OCI-LY1 (cell line): Measurements from ENCODE around the gene ZNF770.
A peak's percentile ranks its signal among the peaks of the same experiment; 100 is the strongest.
"Not testable (repeated sequence)": the region's sequence is repeated elsewhere in the genome, so short reads cannot be mapped to it uniquely, and the experiment has no call there.

Experiments used
- H2AFZ ChIP-seq: fragments of 200-600 bp; sonication (generic), shearing (Covaris generic); 2 replicates; pipeline ENCODE4 v1.6.0; 2014; ENCODE audit warnings: antibody characterized with exemption, mild to moderate bottlenecking, low read length
- H3F3A ChIP-seq: fragments of 200-600 bp; sonication (generic), shearing (Covaris generic); 2 replicates; pipeline ENCODE4 v1.6.0; 2014; ENCODE audit warnings: mild to moderate bottlenecking, antibody characterized with exemption, low read length, moderate library complexity; ENCODE audit not compliant: insufficient read depth
- H3K27ac ChIP-seq: fragments of 200-600 bp; sonication (generic); 2 replicates; pipeline ENCODE4 v1.5.1; 2014; ENCODE audit warnings: low read length, mixed run types, mild to moderate bottlenecking, low read depth; ENCODE audit not compliant: poor library complexity, severe bottlenecking
- H3K27me3 ChIP-seq: fragments of 200-600 bp; sonication (generic); 2 replicates; pipeline ENCODE4 v1.6.0; 2014; ENCODE audit warnings: antibody characterized with exemption, mild to moderate bottlenecking, low read length, moderate library complexity; ENCODE audit not compliant: insufficient read depth
- H3K36me3 ChIP-seq: fragments of 200-600 bp; sonication (generic); 2 replicates; pipeline ENCODE4 v1.6.1; 2014; ENCODE audit warnings: mild to moderate bottlenecking, antibody characterized with exemption, low read length, moderate library complexity, mixed read lengths; ENCODE audit not compliant: insufficient read depth
- H3K4me1 ChIP-seq: fragments of 200-600 bp; sonication (generic); 2 replicates; pipeline ENCODE4 v1.5.1; 2014; ENCODE audit warnings: mild to moderate bottlenecking, low read length, moderate library complexity; ENCODE audit not compliant: insufficient read depth, severe bottlenecking
- H3K4me2 ChIP-seq: fragments of 200-600 bp; sonication (generic), shearing (Covaris generic); 2 replicates; pipeline ENCODE4 v1.6.1; 2014; ENCODE audit warnings: low read length
- H3K4me3 ChIP-seq: fragments of 200-600 bp; sonication (generic); 2 replicates; pipeline ENCODE4 v1.5.1; 2014; ENCODE audit warnings: low read length, low read depth, mild to moderate bottlenecking, mixed read lengths; ENCODE audit not compliant: poor library complexity, severe bottlenecking
- H3K79me2 ChIP-seq: fragments of 200-600 bp; shearing (Covaris generic); 2 replicates; pipeline ENCODE4 v1.6.1; 2016; ENCODE audit warnings: mixed run types, low read length, mixed read lengths; ENCODE audit not compliant: insufficient read depth
- H3K9ac ChIP-seq: fragments of 200-600 bp; sonication (generic), shearing (Covaris generic); 2 replicates; pipeline ENCODE4 v1.6.1; 2014; ENCODE audit warnings: mild to moderate bottlenecking, low read length, mixed read lengths
- H3K9me2 ChIP-seq: fragments of 200-600 bp; sonication (generic), shearing (Covaris generic); 2 replicates; pipeline ENCODE4 v1.6.1; 2014; ENCODE audit warnings: low read depth, mild to moderate bottlenecking, low read length, mixed read lengths
- H3K9me3 ChIP-seq: fragments of 200-600 bp; shearing (Covaris generic); 2 replicates; pipeline ENCODE4 v1.6.1; 2014; ENCODE audit warnings: low read length, mixed read lengths
- H4K20me1 ChIP-seq: fragments of 200-600 bp; sonication (generic), shearing (Covaris generic); 2 replicates; pipeline ENCODE4 v1.6.0; 2016; ENCODE audit warnings: mild to moderate bottlenecking, low read length; ENCODE audit not compliant: insufficient read depth
- EZH2 ChIP-seq: fragments of 200-600 bp; sonication (generic), shearing (Covaris generic); IDR thresholded peaks from 2 replicates; pipeline ENCODE4 v1.8.0; 2017; ENCODE audit warnings: borderline replicate concordance, mixed run types, mild to moderate bottlenecking, antibody characterized with exemption, low read length, moderate library complexity, mixed read lengths
- TF ChIP-seq, protein P1 (sequence below): fragments of 200-600 bp; sonication (generic), shearing (Covaris generic); IDR thresholded peaks from 2 replicates; pipeline ENCODE4 v1.5.1; 2017; ENCODE audit warnings: mild to moderate bottlenecking, antibody characterized with exemption, low read length, moderate library complexity, mixed read lengths

The ZNF770 gene

DNA sequence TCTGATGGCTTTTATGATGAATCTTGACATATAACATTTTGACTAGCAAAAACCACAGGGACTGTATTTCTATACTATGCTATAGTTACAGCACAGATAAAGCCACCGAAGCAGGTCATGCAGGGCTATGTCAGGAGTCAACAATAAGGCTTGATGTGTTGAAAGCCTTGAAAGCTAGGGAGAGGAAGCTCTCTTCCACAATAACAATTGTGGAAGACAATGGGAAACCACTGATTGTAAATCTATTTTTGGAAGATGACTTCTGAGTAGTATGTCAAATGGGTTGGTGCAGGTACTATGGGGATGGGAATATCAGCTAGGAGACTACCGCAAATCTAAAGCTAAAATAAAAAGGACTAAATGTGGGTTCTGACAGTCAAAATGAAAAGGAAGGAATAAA lies 14.6 kb downstream of the ZNF770 start:
- H3K9me2 ChIP-seq: no peaks in the 10 kb centered on the region
- no peaks in the 10 kb centered on the region for H3F3A ChIP-seq
- peaks cover 10% of the 10 kb centered on the region for H3K79me2 ChIP-seq
- H3K4me3 ChIP-seq: no peak overlapping the region
- H3K27ac ChIP-seq: no peak overlapping the region
- H3K9ac ChIP-seq: no peak overlapping the region
- H4K20me1 ChIP-seq: no peaks in the 10 kb centered on the region
- H3K4me2 ChIP-seq: no peak overlapping the region
- no peaks in the 10 kb centered on the region for H3K27me3 ChIP-seq
- peaks cover 5% of the 10 kb centered on the region; the same call in 1 of the 2 replicates for H3K36me3 ChIP-seq
- TF ChIP-seq, protein P1, sequence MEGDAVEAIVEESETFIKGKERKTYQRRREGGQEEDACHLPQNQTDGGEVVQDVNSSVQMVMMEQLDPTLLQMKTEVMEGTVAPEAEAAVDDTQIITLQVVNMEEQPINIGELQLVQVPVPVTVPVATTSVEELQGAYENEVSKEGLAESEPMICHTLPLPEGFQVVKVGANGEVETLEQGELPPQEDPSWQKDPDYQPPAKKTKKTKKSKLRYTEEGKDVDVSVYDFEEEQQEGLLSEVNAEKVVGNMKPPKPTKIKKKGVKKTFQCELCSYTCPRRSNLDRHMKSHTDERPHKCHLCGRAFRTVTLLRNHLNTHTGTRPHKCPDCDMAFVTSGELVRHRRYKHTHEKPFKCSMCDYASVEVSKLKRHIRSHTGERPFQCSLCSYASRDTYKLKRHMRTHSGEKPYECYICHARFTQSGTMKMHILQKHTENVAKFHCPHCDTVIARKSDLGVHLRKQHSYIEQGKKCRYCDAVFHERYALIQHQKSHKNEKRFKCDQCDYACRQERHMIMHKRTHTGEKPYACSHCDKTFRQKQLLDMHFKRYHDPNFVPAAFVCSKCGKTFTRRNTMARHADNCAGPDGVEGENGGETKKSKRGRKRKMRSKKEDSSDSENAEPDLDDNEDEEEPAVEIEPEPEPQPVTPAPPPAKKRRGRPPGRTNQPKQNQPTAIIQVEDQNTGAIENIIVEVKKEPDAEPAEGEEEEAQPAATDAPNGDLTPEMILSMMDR: no peak
- no peak for TF ChIP-seq EZH2
- H3K9me3 ChIP-seq: no peaks in the 10 kb centered on the region
- peaks cover 5% of the 10 kb centered on the region for H3K4me1 ChIP-seq
- H2AFZ ChIP-seq: no peak overlapping the region

DNA sequence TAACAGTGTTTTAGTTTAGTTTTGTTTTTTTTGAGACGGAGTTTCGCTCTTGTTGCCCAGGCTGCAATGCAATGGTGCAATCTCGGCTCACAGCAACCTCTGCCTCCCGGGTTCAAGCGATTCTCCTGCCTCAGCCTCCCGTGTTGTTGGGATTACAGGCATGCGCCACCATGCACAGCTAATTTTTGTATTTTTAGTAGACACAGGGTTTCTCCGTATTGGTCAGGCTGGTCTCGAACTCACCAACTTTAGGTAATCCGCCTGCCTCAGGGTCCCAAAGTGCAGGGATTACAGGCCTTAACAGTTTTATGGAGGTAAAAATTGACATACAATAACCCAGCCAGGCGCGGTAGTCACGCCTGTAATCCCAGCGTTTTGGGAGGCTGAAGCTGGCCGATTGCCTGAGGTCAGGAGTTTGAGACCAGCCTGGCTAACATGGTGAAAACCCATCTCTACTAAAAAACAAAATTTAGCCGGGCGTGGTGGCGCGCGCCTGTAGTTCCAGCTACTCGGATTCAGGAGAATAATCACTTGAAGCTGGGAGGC lies 17.9 kb downstream of the ZNF770 start:
- not testable (repeated sequence) for H3K27me3 ChIP-seq, H3K27ac ChIP-seq, H4K20me1 ChIP-seq, H3F3A ChIP-seq, H3K9me3 ChIP-seq, H3K36me3 ChIP-seq, H2AFZ ChIP-seq, H3K9me2 ChIP-seq
- Histone ChIP-seq H3K4me1 (peaks cover 14% of the 10 kb centered on the region), H3K4me2 (peak overlapping the region; percentile 98), H3K79me2 (peaks cover 30% of the 10 kb centered on the region), H3K4me3 (peak overlapping the region; percentile 80), H3K9ac (peak overlapping the region; percentile 13; the same call in 1 of the 2 replicates)

DNA sequence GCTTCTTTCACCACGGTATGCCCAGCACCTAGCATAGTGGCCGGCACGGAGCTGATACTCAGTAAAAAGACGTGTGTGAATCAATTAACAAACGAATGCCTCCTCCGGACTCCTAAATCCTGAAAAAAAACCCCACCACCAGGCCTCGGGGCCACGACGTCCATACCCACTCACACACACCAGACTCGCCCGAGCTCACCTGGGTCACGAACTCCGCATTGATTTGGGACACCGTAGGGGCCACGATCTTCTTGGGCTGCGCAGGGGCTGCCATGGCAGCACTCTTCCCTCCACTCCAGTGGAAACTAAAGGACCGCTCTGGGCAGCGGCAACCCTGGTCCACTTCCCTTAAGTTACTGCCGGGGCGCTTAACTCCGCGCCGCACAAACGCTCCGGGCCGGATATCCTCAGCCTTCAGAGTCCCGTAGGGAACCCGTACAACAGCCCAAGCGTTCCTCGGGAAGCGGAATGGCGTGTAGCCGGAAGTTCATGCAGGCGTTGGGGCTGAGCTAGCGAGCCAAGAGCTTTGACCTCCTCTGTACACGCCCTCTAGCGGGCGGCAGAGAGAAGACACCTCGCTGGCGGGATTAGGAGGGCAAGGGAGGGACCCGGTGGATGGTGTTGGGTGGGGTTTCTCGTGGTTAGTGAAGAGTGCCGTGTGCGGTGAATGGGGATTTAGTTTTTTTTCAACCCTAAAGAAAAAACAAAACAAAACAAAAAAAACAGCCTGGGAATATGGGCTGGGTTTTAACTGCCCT lies 18.6 kb downstream of the ZNF770 start, which contains the start of gene AQR:
AQR (minus strand) TSS at position 403 of the 758 bp plus-strand sequence; CDS start at position 274, 129 bp downstream.
- Histone ChIP-seq H3K27ac (no peak within 1 kb of the TSS), H3K4me3 (peak within 1 kb of the TSS; percentile 80), H3K9me3 (no peaks in the 10 kb centered on the region), H3K4me2 (peak within 1 kb of the TSS; percentile 98), H3K9ac (peak within 1 kb of the TSS; percentile 87), H3K79me2 (peaks cover 30% of the 10 kb centered on the region), H3K4me1 (peaks cover 14% of the 10 kb centered on the region), H3K9me2 (no peaks in the 10 kb centered on the region), H4K20me1 (no peaks in the 10 kb centered on the region), H2AFZ (no peak within 1 kb of the TSS), H3K36me3 (0 out of 2 replicates have a peak, but pooled peaks cover 1% of the 10 kb centered on the region), H3K27me3 (no peaks in the 10 kb centered on the region), H3F3A (no peaks in the 10 kb centered on the region)
- no peak for TF ChIP-seq EZH2
- TF ChIP-seq, protein P1: peak; percentile 83
